BLaER1 (cell line): Measurements from ENCODE around the gene TOMM22.
A peak's percentile ranks its signal among the peaks of the same experiment; 100 is the strongest.

Experiments
- H3K27ac ChIP-seq: shearing (Covaris generic); formaldehyde crosslinking; 2 replicates; pipeline ENCODE4 v1.8.1; 2022
- H3K27me3 ChIP-seq: shearing (Covaris generic); formaldehyde crosslinking; 2 replicates; pipeline ENCODE4 v1.8.1; 2022
- H3K36me3 ChIP-seq: shearing (Covaris generic); formaldehyde crosslinking; 2 replicates; pipeline ENCODE4 v1.8.1; 2022
- H3K4me1 ChIP-seq: shearing (Covaris generic); formaldehyde crosslinking; 2 replicates; pipeline ENCODE4 v1.8.1; 2022
- H3K4me2 ChIP-seq: shearing (Covaris generic); formaldehyde crosslinking; 2 replicates; pipeline ENCODE4 v1.8.1; 2022
- H3K4me3 ChIP-seq: shearing (Covaris generic); formaldehyde crosslinking; 2 replicates; pipeline ENCODE4 v1.8.1; 2022
- H3K9ac ChIP-seq: shearing (Covaris generic); formaldehyde crosslinking; 2 replicates; pipeline ENCODE4 v1.8.1; 2022
- H3K9me3 ChIP-seq: shearing (Covaris generic); formaldehyde crosslinking; 2 replicates; pipeline ENCODE4 v1.8.1; 2022
- H4K20me1 ChIP-seq: shearing (Covaris generic); formaldehyde crosslinking; 2 replicates; pipeline ENCODE4 v1.8.1; 2022
- Cebpa-rat ChIP-seq: shearing (Covaris generic); IDR thresholded peaks from 2 replicates; pipeline ENCODE4 v1.8.1; 2022

TOMM22 gene

DNA sequence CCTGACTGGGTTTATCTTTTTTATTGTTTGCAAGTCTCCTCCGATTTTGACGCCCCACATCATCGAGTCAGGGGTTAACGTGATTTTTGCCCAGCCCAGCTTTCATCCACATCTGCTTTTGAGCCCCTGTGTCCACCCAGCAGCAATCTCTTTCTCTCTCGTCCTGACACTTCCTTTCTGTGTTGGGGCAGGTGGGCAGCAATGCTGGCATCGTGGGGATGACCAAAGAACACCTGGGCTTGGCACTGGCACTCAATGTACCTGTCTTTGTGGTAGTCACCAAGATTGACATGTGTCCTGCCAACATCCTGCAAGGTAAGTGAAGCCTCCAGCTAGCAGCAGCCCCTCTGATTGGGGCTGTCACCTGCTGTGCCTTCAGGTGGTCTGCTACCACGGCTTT lies 39.8 kb downstream of the TOMM22 start:
- Histone ChIP-seq H3K27ac (no peak overlapping the region), H3K4me3 (no peak overlapping the region), H3K9me3 (no peaks in the 10 kb centered on the region), H3K9ac (no peak overlapping the region; the same call in 1 of the 2 replicates), H3K36me3 (peaks cover 97% of the 10 kb centered on the region), H3K4me1 (peaks cover 5% of the 10 kb centered on the region), H4K20me1 (peaks cover 48% of the 10 kb centered on the region), H3K27me3 (no peaks in the 10 kb centered on the region), H3K4me2 (no peak overlapping the region)
- TF ChIP-seq Cebpa-rat: no peak

DNA sequence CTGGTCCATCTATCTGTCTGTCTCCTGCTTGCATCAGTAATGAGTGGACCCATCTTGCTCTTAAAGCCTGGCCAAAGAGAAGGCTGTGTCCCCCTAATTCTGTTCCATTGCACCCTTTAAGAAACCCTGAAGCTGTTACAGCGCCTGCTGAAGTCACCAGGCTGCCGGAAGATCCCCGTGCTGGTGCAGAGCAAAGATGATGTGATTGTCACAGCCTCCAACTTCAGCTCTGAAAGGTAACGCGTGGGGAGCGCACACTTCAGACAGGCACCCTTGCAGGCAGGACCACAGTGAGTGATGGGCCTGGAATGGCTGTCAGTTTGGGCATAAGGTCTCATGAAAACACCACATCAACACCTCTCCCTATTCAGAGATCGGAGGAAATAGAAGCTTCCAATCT lies 42.4 kb downstream of the TOMM22 start:
- Histone ChIP-seq H3K27ac (no peak overlapping the region), H3K4me3 (no peak overlapping the region), H4K20me1 (peaks cover 40% of the 10 kb centered on the region), H3K9me3 (no peaks in the 10 kb centered on the region), H3K27me3 (no peaks in the 10 kb centered on the region), H3K4me1 (peaks cover 32% of the 10 kb centered on the region), H3K36me3 (peaks cover 95% of the 10 kb centered on the region), H3K4me2 (no peak overlapping the region), H3K9ac (no peak overlapping the region)
- no peak for TF ChIP-seq Cebpa-rat

DNA sequence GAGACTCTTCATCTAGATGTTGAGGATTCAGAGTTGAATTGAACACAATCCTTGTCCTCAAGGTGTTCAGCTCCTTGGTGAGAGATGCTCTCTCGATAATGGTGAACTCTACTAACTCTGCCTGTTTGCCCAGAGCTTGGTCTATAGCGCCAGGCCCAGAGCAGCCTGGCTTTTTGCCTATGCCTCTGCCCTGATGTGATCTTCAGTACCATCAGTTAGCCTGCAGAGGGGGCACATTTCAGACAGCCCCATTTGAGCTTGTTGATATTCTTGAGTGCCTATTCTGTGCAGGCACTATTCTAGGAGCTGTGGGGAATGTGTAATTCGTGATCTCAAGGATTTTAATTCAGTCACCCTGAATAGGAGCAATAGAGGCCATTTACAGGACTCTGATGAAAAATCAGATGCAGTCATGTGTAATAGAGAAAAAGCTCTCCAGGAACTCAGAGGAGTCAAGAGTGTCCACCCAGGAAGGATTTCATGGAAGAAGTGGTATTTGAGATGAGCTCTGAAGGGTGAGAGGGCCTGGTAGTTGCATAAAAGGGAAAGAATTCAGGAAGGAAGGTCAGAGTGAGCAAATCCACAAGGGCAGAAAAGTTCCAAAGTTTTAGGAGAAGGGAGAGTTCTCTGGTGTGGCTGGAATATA lies 43.3 kb downstream of the TOMM22 start:
- no peak overlapping the region for H3K4me3 ChIP-seq
- no peak overlapping the region for H3K9ac ChIP-seq
- H3K4me2 ChIP-seq: no peak overlapping the region
- peaks cover 96% of the 10 kb centered on the region for H3K36me3 ChIP-seq
- H3K27ac ChIP-seq: no peak overlapping the region
- H3K27me3 ChIP-seq: no peaks in the 10 kb centered on the region
- peaks cover 40% of the 10 kb centered on the region for H3K4me1 ChIP-seq
- H3K9me3 ChIP-seq: no peaks in the 10 kb centered on the region
- TF ChIP-seq Cebpa-rat: no peak
- H4K20me1 ChIP-seq: peaks cover 41% of the 10 kb centered on the region

DNA sequence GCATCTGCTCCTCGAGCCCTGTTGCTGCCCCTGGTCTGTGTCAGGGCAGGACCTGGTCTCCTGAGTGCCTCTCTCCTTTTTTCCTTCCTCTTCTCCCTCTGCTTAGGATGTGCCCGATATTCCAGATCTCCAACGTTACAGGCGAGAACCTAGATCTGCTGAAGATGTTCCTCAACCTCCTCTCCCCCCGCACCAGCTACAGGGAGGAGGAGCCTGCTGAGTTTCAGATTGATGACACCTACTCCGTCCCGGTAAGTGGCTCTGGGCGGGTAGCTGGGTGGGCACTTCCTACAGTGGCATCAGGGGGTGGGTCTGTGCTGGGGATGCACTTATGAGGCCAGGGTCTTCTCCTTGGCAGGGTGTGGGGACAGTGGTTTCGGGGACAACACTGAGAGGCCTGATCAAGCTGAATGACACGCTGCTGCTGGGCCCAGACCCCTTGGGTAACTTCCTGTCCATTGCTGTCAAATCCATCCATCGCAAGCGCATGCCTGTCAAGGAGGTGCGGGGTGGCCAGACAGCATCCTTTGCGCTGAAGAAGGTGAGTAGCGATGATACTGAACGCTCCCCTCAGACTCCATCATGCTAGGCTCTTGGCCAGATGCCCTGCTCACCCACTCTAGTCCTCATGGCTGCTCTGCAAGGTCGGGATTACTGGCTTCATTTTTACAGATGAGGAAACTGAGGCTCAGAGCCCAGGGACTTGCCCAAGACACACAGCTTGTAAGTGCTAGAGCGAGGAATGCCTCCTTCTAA lies 44.3 kb downstream of the TOMM22 start:
- H3K27ac ChIP-seq: peak overlapping the region; percentile 75; the same call in 1 of the 2 replicates
- peaks cover 47% of the 10 kb centered on the region for H3K4me1 ChIP-seq
- no peaks in the 10 kb centered on the region for H3K27me3 ChIP-seq
- H3K36me3 ChIP-seq: peaks cover 96% of the 10 kb centered on the region
- H3K4me3 ChIP-seq: no peak overlapping the region
- no peaks in the 10 kb centered on the region for H3K9me3 ChIP-seq
- peaks cover 52% of the 10 kb centered on the region for H4K20me1 ChIP-seq
- TF ChIP-seq Cebpa-rat: no peak
- H3K9ac ChIP-seq: no peak overlapping the region
- peak overlapping the region; percentile 83 for H3K4me2 ChIP-seq

DNA sequence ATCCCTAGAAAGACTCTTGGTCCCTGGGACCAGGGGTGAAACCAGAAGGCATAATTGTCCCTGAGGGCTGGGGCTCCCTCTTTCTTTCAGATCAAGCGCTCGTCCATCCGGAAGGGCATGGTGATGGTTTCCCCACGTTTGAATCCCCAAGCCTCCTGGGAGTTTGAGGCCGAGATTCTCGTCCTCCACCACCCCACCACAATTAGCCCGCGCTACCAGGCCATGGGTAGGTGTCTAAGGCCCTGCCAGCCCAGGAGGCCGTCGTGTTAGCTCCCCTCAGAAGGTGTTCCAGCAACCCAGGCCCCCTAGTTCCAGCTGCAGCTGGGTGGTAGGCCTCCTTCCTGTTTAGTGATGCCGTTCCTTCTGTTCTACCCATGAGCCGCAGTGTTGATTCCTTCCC lies 45.4 kb downstream of the TOMM22 start:
- H3K4me3 ChIP-seq: peak overlapping the region; percentile 9
- H3K27ac ChIP-seq: peak overlapping the region; percentile 75
- no peaks in the 10 kb centered on the region for H3K9me3 ChIP-seq
- no peaks in the 10 kb centered on the region for H3K27me3 ChIP-seq
- H3K36me3 ChIP-seq: peaks cover 98% of the 10 kb centered on the region
- no peak for TF ChIP-seq Cebpa-rat
- peak overlapping the region; percentile 44; the same call in 1 of the 2 replicates for H3K9ac ChIP-seq
- peaks cover 50% of the 10 kb centered on the region for H3K4me1 ChIP-seq
- peaks cover 55% of the 10 kb centered on the region for H4K20me1 ChIP-seq
- peak overlapping the region; percentile 83 for H3K4me2 ChIP-seq

DNA sequence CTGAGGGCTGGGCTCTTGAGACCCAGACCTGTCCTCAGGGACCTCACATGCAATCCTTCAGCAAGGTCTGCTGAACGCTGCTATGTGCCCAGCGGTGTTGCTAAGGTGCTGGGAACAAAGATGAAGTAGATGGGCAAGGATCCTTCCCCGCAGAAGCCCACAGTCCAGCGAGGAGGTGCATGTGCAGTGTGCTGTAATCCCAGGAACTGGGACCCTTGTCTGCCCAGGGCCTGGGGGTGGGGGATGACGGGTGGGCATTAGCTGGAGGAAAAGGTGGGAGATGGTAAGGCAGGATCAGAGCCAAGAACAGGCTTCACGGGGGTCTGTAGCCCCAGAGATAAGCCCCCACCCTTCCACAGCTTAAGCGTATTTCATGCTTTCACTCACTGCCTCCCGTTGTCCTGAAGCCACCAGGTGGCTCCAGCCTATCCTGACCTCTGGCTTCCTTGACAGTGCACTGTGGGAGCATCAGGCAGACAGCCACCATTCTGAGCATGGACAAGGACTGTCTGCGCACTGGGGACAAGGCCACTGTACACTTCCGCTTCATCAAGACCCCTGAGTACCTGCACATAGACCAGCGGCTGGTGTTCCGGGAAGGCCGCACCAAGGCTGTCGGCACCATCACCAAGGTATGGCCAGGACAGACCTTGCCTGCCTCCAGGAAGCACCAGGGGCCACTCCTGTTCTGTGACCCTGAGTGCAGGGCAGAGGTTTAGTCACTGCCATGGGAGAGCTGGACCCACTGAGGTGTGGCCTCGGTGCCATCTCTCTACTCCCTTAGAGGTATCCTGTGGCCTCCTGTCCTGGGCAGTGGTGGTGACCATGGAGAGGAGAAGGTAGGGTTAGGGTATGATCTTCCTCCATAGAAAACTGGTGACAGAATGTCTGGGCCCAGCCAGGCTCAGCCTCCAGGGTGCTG lies 46.0 kb downstream of the TOMM22 start:
- Histone ChIP-seq H3K4me1 (peaks cover 57% of the 10 kb centered on the region), H3K36me3 (peaks cover 98% of the 10 kb centered on the region), H3K27me3 (no peaks in the 10 kb centered on the region), H3K4me2 (peak overlapping the region; percentile 83), H3K9ac (peak overlapping the region; percentile 44; the same call in 1 of the 2 replicates), H3K9me3 (no peaks in the 10 kb centered on the region), H3K27ac (peak overlapping the region; percentile 75), H4K20me1 (peaks cover 62% of the 10 kb centered on the region), H3K4me3 (no peak overlapping the region; the same call in none of the 2 replicates)
- TF ChIP-seq Cebpa-rat: no peak

DNA sequence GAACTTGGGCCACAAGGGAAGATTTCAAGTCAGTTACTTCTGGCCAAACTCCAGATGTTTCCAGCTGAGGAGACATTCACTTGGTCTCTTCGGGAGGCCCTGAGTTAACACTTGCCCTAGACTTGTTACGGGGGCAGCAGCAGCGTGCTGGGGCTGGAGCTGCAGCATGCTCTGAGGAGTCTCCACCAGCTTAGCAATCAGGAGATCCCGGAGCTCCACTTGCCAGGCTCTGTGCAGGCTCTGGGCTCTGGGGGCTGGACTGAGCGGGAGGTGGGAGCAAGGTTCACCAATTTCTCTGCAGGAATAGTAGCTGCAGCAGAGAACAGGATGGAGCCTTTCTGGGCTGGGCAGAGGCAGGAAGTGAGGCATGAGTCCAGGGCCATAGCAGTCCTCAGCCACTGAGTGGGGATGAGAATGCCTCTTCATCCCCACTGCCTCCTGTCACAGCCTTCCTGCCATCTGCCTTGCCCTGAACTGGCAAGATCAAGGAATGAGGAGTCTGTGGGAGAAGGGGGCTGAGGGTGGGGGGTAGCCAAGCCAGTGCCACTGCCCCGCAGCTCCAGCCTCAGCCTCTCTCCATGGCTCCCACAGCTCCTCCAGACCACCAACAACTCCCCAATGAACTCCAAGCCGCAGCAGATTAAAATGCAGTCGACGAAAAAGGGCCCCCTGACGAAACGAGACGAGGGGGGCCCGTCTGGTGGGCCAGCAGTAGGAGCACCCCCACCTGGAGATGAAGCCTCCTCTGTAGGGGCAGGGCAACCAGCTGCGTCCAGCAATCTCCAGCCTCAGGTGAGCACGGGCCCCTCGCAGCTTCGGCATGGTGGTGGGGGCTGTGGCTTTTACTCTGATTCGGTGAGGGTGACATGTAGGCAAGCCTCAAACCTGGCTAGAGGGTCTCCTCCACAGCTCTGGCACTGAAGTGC lies 47.4 kb downstream of the TOMM22 start:
- no peak for TF ChIP-seq Cebpa-rat
- Histone ChIP-seq H3K4me2 (peak overlapping the region; percentile 83), H4K20me1 (peaks cover 75% of the 10 kb centered on the region), H3K4me1 (peaks cover 70% of the 10 kb centered on the region), H3K9me3 (no peaks in the 10 kb centered on the region), H3K36me3 (peaks cover 98% of the 10 kb centered on the region), H3K27ac (peak overlapping the region; percentile 75), H3K9ac (no peak overlapping the region), H3K4me3 (no peak overlapping the region), H3K27me3 (no peaks in the 10 kb centered on the region)

DNA sequence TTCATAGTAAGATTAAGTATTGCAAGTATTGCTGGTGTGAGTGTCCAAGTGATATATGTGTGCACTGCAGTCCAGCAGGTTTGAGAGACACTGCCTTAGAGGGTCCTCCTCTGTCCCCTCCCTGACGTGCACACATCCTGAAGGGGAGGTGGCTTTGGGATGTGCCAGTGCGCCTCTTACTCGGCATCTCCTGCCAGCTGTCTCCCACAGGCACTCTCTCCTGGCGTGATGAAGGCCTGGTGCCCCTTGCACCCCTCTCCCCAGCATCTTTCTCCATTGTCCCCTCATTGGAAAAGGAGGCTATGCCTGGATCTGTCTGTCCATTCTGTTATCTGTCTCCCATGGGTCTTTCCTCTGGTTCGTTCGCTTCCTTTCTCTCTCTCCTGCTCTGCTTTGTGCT lies 48.2 kb downstream of the TOMM22 start:
- H4K20me1 ChIP-seq: peaks cover 76% of the 10 kb centered on the region
- H3K27me3 ChIP-seq: no peaks in the 10 kb centered on the region
- H3K4me3 ChIP-seq: no peak overlapping the region
- peak overlapping the region; percentile 83; the same call in 1 of the 2 replicates for H3K4me2 ChIP-seq
- no peaks in the 10 kb centered on the region for H3K9me3 ChIP-seq
- TF ChIP-seq Cebpa-rat: no peak
- peaks cover 78% of the 10 kb centered on the region for H3K4me1 ChIP-seq
- no peak overlapping the region for H3K27ac ChIP-seq
- H3K36me3 ChIP-seq: peaks cover 98% of the 10 kb centered on the region
- H3K9ac ChIP-seq: 0 out of 2 replicates have a peak overlapping the region, but pooled peaks have one; percentile 15

DNA sequence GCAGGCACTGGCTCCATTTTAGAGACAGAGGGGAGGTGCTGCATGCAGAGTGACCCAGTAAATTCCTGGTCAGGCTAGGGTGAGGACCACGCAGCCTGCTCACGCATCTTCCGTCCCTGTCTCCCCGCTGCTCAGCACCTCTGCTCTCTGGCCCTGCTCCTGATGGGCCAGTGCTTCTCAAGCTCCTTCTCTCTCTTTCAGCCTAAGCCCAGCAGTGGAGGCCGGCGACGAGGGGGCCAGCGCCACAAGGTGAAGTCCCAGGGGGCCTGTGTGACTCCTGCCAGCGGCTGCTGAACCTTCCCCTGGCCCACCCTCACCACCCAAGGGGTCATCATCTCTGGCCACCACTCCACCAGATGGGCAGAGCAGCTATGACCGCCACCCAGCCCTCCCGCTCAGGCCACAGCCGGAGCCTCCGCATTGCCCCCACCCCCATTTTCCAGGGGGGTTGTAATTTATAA lies 48.7 kb downstream of the TOMM22 start:
- H3K36me3 ChIP-seq: peaks cover 98% of the 10 kb centered on the region
- TF ChIP-seq Cebpa-rat: no peak
- no peaks in the 10 kb centered on the region for H3K27me3 ChIP-seq

More for the DNA sequence above, 48.7 kb downstream of the TOMM22 start:
- Histone ChIP-seq H3K9me3 (no peaks in the 10 kb centered on the region), H3K4me2 (peak overlapping the region; percentile 83; the same call in 1 of the 2 replicates), H3K9ac (0 out of 2 replicates have a peak overlapping the region, but pooled peaks have one; percentile 15), H4K20me1 (peaks cover 81% of the 10 kb centered on the region), H3K4me3 (no peak overlapping the region), H3K4me1 (peaks cover 83% of the 10 kb centered on the region), H3K27ac (no peak overlapping the region)
